Cerebellar cortex (tissue), 1 donor: ENCODE data around the gene CRYGN.

Source experiments
- DNase-seq: peaks from one replicate; pipeline ENCODE4 v3.0.0-alpha.2; 2015; ENCODE audit warnings: low spot score

CRYGN gene

GRCh38 chr7:151439855-151440798 is at the start of gene CRYGN:
Gene CRYGN, minus strand, starts transcription at chr7:151440141. Its CDS starts 224 bp downstream, at chr7:151439917.
- DNase-seq: no peak

GRCh38 chr7:151489498-151489897 is 49.6 kb upstream of the CRYGN start:
- no peak for DNase-seq

GRCh38 chr7:151488096-151488495 is 48.2 kb upstream of the CRYGN start:
- DNase-seq: no peak

- DNase-seq: no peak
These were observed 47.3 kb upstream of the CRYGN start for GRCh38 chr7:151487228-151487627.

GRCh38 chr7:151486074-151486473 is 46.1 kb upstream of the CRYGN start:
- DNase-seq: no peak

- DNase-seq: no peak
These were observed 45.2 kb upstream of the CRYGN start for GRCh38 chr7:151484971-151485707.

GRCh38 chr7:151483711-151483983 is 43.7 kb upstream of the CRYGN start:
- no peak for DNase-seq

- DNase-seq: no peak
These were observed 43.2 kb upstream of the CRYGN start for GRCh38 chr7:151482883-151483710.

GRCh38 chr7:151481650-151482505 is 41.9 kb upstream of the CRYGN start:
- DNase-seq: no peak

- no peak for DNase-seq
These were observed 37.9 kb upstream of the CRYGN start for GRCh38 chr7:151477867-151478266.

- no peak for DNase-seq
These were observed 32.9 kb upstream of the CRYGN start for GRCh38 chr7:151472644-151473380.

- no peak for DNase-seq
These were observed 30.8 kb upstream of the CRYGN start for GRCh38 chr7:151470711-151471110.

- DNase-seq: no peak
These were observed 29.3 kb upstream of the CRYGN start for GRCh38 chr7:151469281-151469680.

GRCh38 chr7:151468217-151469018 is 28.5 kb upstream of the CRYGN start:
- peak; percentile 66 for DNase-seq

GRCh38 chr7:151465169-151465568 is 25.2 kb upstream of the CRYGN start:
- DNase-seq: no peak

- DNase-seq: no peak
These were observed 22.4 kb upstream of the CRYGN start for GRCh38 chr7:151462306-151462779.

GRCh38 chr7:151461942-151462230 is 21.9 kb upstream of the CRYGN start:
- DNase-seq: no peak

- no peak for DNase-seq
These were observed 21.4 kb upstream of the CRYGN start for GRCh38 chr7:151461096-151461941.

- DNase-seq: no peak
These were observed 20.5 kb upstream of the CRYGN start for GRCh38 chr7:151460474-151460855.
